ENCODE results near the gene TLL2.

- no peak for TF ChIP-seq POLR2A (IDR thresholded peaks at IDR 0.05)
- TF ChIP-seq CTCF (IDR thresholded peaks at IDR 0.05): no peak
Observed at GRCh38 chr10:96516337-96516736, 2.6 kb upstream of the TLL2 start.
